Heart left ventricle (tissue), 13 donors: ENCODE measurements around the gene SH3BP4.

Experiments
- POLR2A ChIP-seq, 2 donors: fragments of 450-650 bp; IDR thresholded peaks; one replicate each; pipeline ENCODE4 v1.6.1; 2017; ENCODE audit warnings: antibody characterized with exemption in 2 of 2, mild to moderate bottlenecking in 2 of 2, moderate library complexity in 2 of 2
- TF ChIP-seq, protein P1 (sequence below), 12 donors: fragments of 200-600 bp; sonication (generic) in 4 of 12; IDR thresholded peaks; one replicate each; pipeline versions ENCODE4 v1.5.0 to v1.8.0; 2018 to 2022; ENCODE audit warnings: antibody characterized with exemption in 12 of 12, mild to moderate bottlenecking in 5 of 12
- donor health status: ischemic (EF 13 %, LVEDD 7.1; RV severe dilation, severe dysfunction).
- donor health status: DM: no; HTN: yes; CAD: no.
- donor health status: DM: no; HTN: no; CAD: no.
- donor health status: ischemic (EF 25% LVEDD 6.9; RV normal size, moderate dysfunction).
- donor health status: ischemic (EF 25% LVEDD 5.7; RV mildly dilated, moderate dysfunction).
- donor health status: ischemic (EF 35%, LVEDD 5.7; RV mildly dilated, moderate dysfunction).
- donor health status: nonischemic (EF 11% LVEDD 7.7; RV severe dilation, severe dysfunction).
- donor health status: DM: yes; HTN: yes; CAD: no.
- donor health status: PGD.
- donor health status: ischemic (EF 29% LVEDD 5.4; RV normal size, mild dysfunction).
- donor health status: nonischemic (EF 23%, LVEDD 6.1; RV moderate dilation, normal function).

DNA sequence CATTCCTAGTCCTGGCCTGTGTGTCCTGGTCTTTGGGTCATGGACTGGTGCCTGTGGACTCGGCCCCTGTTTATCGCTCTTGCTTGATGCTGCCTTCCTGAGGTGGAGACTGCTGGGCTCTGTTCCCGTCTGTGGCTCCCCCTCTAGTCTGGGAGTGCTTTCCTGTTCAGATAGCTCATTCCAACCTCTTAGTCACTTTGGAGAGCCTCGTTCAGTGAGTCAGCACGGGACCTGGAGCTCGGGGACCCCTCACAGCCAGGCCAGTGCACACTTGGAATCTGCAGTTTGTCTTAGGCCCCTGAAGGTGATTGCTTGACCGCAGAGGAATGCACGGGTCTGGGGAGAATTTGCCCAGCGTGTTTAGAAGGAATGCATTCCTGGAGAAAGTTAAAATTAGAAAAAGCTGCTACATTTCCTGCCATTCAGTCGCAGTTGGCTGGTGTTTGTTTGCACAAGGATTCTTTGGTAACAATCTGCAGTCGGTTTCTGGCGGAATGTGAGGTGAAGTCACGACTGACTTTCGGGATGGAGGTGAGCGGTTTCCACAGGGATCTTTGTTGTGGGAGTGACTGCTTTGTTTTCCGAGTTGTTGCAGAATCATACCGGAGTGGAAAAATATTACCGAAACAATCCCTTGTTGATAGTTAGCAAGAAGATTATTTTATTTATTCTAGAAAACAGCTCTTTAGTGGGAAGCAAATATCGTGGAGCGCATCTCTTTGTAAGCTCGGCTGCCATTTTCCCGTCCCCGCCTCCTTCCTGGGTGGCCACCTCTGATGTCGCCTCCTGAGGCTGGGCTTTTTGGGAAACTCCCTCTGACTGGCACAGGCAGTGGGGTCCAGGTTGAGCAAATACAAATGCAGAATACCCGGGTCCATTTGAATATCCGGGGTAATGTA is 29.6 kb downstream of the SH3BP4 start:
- TF ChIP-seq POLR2A (IDR thresholded peaks at IDR 0.05) = no peak
- TF ChIP-seq, protein P1, sequence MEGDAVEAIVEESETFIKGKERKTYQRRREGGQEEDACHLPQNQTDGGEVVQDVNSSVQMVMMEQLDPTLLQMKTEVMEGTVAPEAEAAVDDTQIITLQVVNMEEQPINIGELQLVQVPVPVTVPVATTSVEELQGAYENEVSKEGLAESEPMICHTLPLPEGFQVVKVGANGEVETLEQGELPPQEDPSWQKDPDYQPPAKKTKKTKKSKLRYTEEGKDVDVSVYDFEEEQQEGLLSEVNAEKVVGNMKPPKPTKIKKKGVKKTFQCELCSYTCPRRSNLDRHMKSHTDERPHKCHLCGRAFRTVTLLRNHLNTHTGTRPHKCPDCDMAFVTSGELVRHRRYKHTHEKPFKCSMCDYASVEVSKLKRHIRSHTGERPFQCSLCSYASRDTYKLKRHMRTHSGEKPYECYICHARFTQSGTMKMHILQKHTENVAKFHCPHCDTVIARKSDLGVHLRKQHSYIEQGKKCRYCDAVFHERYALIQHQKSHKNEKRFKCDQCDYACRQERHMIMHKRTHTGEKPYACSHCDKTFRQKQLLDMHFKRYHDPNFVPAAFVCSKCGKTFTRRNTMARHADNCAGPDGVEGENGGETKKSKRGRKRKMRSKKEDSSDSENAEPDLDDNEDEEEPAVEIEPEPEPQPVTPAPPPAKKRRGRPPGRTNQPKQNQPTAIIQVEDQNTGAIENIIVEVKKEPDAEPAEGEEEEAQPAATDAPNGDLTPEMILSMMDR (IDR thresholded peaks at IDR 0.05) = peak in 2 of 12 donors; percentile 11 to 29
